Measurements from ENCODE around the gene ADGRG1. TPM values are rescaled to one million over a fixed set of nuclear protein-coding genes. Genes with fewer than 3 reads are reported as not detected.

The ADGRG1 gene
- total RNA-seq, 2 experiments from 2014 or later = not detected

- H3K9me2 ChIP-seq (ENCODE audit: insufficient read depth, low read length) = no peaks in the 10 kb centered on the region
- H3K27ac ChIP-seq (ENCODE audit: low read depth, low read length, poor library complexity, severe bottlenecking) = no peak overlapping the region
- no peak for DNase-seq (ENCODE audit: low spot score)
- H3K36me3 ChIP-seq (ENCODE audit: insufficient read depth, low read length) = no peaks in the 10 kb centered on the region
- no peaks in the 10 kb centered on the region for H4K20me1 ChIP-seq (ENCODE audit: insufficient read depth, low read length)
- no peaks in the 10 kb centered on the region for H3K4me1 ChIP-seq (ENCODE audit: insufficient read depth, low read length, poor library complexity, severe bottlenecking)
- no TSS peak for BruUV-seq (replicated peaks)
- intact Hi-C loops (cut with micrococcal nuclease; ENCODE audit: unreplicated experiment) = no loop called here
- TF ChIP-seq CTCF (conservative IDR thresholded peaks at IDR 0.05; ENCODE audit: low read length) (no peak), EZH2phosphoT487 (IDR thresholded peaks at IDR 0.05; ENCODE audit: borderline replicate concordance, low read depth, low read length) (no peak)
- no peaks in the 10 kb centered on the region for H3K79me2 ChIP-seq (ENCODE audit: insufficient read depth, low read depth, low read length)
- H3K9me3 ChIP-seq (ENCODE audit: low read length) = no peaks in the 10 kb centered on the region
- H2AFZ ChIP-seq (ENCODE audit: low read length) = no peak overlapping the region
- H3K4me3 ChIP-seq (ENCODE audit: low read depth, low read length, poor library complexity, severe bottlenecking) = no peak overlapping the region
- H3K4me2 ChIP-seq (ENCODE audit: low read length) = no peak overlapping the region
- ChIA-PET CTCF (ENCODE audit: unreplicated experiment) (no interaction called here), POLR2A (no interaction called here)
Observed at GRCh38 chr16:57622361-57623250, 5.8 kb upstream of the ADGRG1 start.

- Histone ChIP-seq H2AFZ (ENCODE audit: low read length) (no peak overlapping the region), H3K9me2 (ENCODE audit: insufficient read depth, low read length) (no peaks in the 10 kb centered on the region), H3K4me1 (ENCODE audit: insufficient read depth, low read length, poor library complexity, severe bottlenecking) (no peaks in the 10 kb centered on the region), H3K9me3 (ENCODE audit: low read length) (no peaks in the 10 kb centered on the region), H3K36me3 (ENCODE audit: insufficient read depth, low read length) (no peaks in the 10 kb centered on the region), H3K79me2 (ENCODE audit: insufficient read depth, low read depth, low read length) (no peaks in the 10 kb centered on the region), H3K4me3 (ENCODE audit: low read depth, low read length, poor library complexity, severe bottlenecking) (no peak overlapping the region), H3K27ac (ENCODE audit: low read depth, low read length, poor library complexity, severe bottlenecking) (no peak overlapping the region), H3K4me2 (ENCODE audit: low read length) (no peak overlapping the region), H4K20me1 (ENCODE audit: insufficient read depth, low read length) (no peaks in the 10 kb centered on the region)
- ChIA-PET POLR2A (no interaction called here), CTCF (ENCODE audit: unreplicated experiment) (no interaction called here)
- intact Hi-C loops (cut with micrococcal nuclease; ENCODE audit: unreplicated experiment) = no loop called here
- no peak for DNase-seq (ENCODE audit: low spot score)
- no TSS peak for BruUV-seq (replicated peaks)
- TF ChIP-seq EZH2phosphoT487 (IDR thresholded peaks at IDR 0.05; ENCODE audit: borderline replicate concordance, low read depth, low read length) (no peak), CTCF (conservative IDR thresholded peaks at IDR 0.05; ENCODE audit: low read length) (no peak)
Observed at GRCh38 chr16:57623251-57624043, 5.0 kb upstream of the ADGRG1 start.

All from OCI-LY7 (cell line).